HG03280 (cell line): ENCODE data around the gene MYEOV.

Experiments used
- ATAC-seq: cut with Tn5 transposase; IDR thresholded peaks from one replicate; pipeline ENCODE4 v1.9.1; 2021; ENCODE audit warnings: mild to moderate bottlenecking, moderate library complexity; ENCODE audit not compliant: unreplicated experiment

Gene MYEOV

GRCh38 chr11:69312453-69313404 is 18.8 kb downstream of the MYEOV start:
- ATAC-seq, result no peak

GRCh38 chr11:69313992-69314391 is 20.0 kb downstream of the MYEOV start:
- no peak for ATAC-seq

- no peak for ATAC-seq
Observed at GRCh38 chr11:69314555-69314954, 20.6 kb downstream of the MYEOV start.

- no peak for ATAC-seq
Observed at GRCh38 chr11:69316956-69317355, 23.0 kb downstream of the MYEOV start.

GRCh38 chr11:69317401-69318092 is 23.6 kb downstream of the MYEOV start:
- no peak for ATAC-seq

GRCh38 chr11:69318093-69318420 is 24.1 kb downstream of the MYEOV start:
- ATAC-seq, result no peak

- ATAC-seq, result no peak
Observed at GRCh38 chr11:69319255-69320106, 25.5 kb downstream of the MYEOV start.

- no peak for ATAC-seq
Observed at GRCh38 chr11:69320326-69320725, 26.4 kb downstream of the MYEOV start.

GRCh38 chr11:69320756-69321741 is 27.1 kb downstream of the MYEOV start:
- ATAC-seq, result no peak

- no peak for ATAC-seq
Observed at GRCh38 chr11:69321877-69322361, 28.0 kb downstream of the MYEOV start.

- no peak for ATAC-seq
Observed at GRCh38 chr11:69325446-69325845, 31.5 kb downstream of the MYEOV start.

- ATAC-seq, result no peak
Observed at GRCh38 chr11:69326622-69327219, 32.8 kb downstream of the MYEOV start.

- no peak for ATAC-seq
Observed at GRCh38 chr11:69327741-69328191, 33.8 kb downstream of the MYEOV start.

GRCh38 chr11:69328231-69328630 is 34.3 kb downstream of the MYEOV start:
- no peak for ATAC-seq

- no peak for ATAC-seq
Observed at GRCh38 chr11:69329581-69329980, 35.6 kb downstream of the MYEOV start.

GRCh38 chr11:69330330-69330729 is 36.4 kb downstream of the MYEOV start:
- no peak for ATAC-seq

GRCh38 chr11:69333149-69333710 is 39.3 kb downstream of the MYEOV start:
- no peak for ATAC-seq

- no peak for ATAC-seq
Observed at GRCh38 chr11:69333879-69334278, 39.9 kb downstream of the MYEOV start.
